Neural cell (in vitro differentiated cells): ENCODE measurements around the gene CLCN3. TPM values are rescaled to one million over a fixed set of nuclear protein-coding genes. Genes with fewer than 3 reads are reported as not detected.

Source experiments
- H2AFZ ChIP-seq: fragments of 200-600, 300-800 bp; sonication (generic), shearing (Covaris generic); 2 replicates; pipeline ENCODE4 v1.6.0; 2014; ENCODE audit warnings: low read depth, mild to moderate bottlenecking, antibody characterized with exemption, low read length, moderate library complexity
- H3F3A ChIP-seq: fragments of 200-600 bp; shearing (Covaris generic); 2 replicates; pipeline ENCODE4 v1.6.1; 2016; ENCODE audit warnings: mild to moderate bottlenecking, moderate library complexity, mixed read lengths, antibody characterized with exemption, low read length; ENCODE audit not compliant: insufficient read depth, poor library complexity, severe bottlenecking
- H3K27ac ChIP-seq: fragments of 200-600, 300-800 bp; sonication (generic), shearing (Covaris generic); 2 replicates; pipeline ENCODE4 v1.5.1; 2014; ENCODE audit warnings: mild to moderate bottlenecking, low read length, moderate library complexity
- H3K27me3 ChIP-seq: fragments of 300-800, 200-600 bp; sonication (generic), shearing (Covaris generic); 2 replicates; pipeline ENCODE4 v1.6.0; 2014; ENCODE audit warnings: mild to moderate bottlenecking, low read depth, low read length, moderate library complexity; ENCODE audit not compliant: insufficient read depth
- H3K36me3 ChIP-seq: fragments of 300-800, 200-600 bp; sonication (generic), shearing (Covaris generic); 2 replicates; pipeline ENCODE4 v1.5.1; 2014; ENCODE audit warnings: mild to moderate bottlenecking, antibody characterized with exemption, low read length, moderate library complexity; ENCODE audit not compliant: insufficient read depth
- H3K4me2 ChIP-seq: fragments of 300-800, 200-600 bp; sonication (generic), shearing (Covaris generic); 2 replicates; pipeline ENCODE4 v1.6.0; 2014; ENCODE audit warnings: mild to moderate bottlenecking, low read length
- H3K4me3 ChIP-seq: fragments of 300-800, 200-600 bp; sonication (generic), shearing (Covaris generic); 2 replicates; pipeline ENCODE4 v1.5.1; 2014; ENCODE audit warnings: mild to moderate bottlenecking, low read length, moderate library complexity
- H3K79me2 ChIP-seq: fragments of 200-600 bp; shearing (Covaris generic); replicated peaks from 2 replicates; pipeline ENCODE4 v1.6.0; 2014; ENCODE audit warnings: mild to moderate bottlenecking, low read length, moderate library complexity; ENCODE audit not compliant: insufficient read depth
- H3K9ac ChIP-seq: fragments of 300-800, 200-600 bp; sonication (generic), shearing (Covaris generic); 2 replicates; pipeline ENCODE4 v1.6.1; 2016; ENCODE audit warnings: mild to moderate bottlenecking, low read length, mixed read lengths
- H3K9me2 ChIP-seq: fragments of 200-600 bp; shearing (Covaris generic); 2 replicates; pipeline ENCODE4 v1.6.1; 2016; ENCODE audit warnings: mild to moderate bottlenecking, low read length, mixed read lengths; ENCODE audit not compliant: insufficient read depth
- H3K9me3 ChIP-seq: fragments of 200-600, 300-800 bp; sonication (generic), shearing (Covaris generic); 2 replicates; pipeline ENCODE4 v1.6.1; 2016; ENCODE audit warnings: mild to moderate bottlenecking, mixed run types, low read length, moderate library complexity, mixed read lengths
- H4K20me1 ChIP-seq: fragments of 200-600 bp; shearing (Covaris generic); 2 replicates; pipeline ENCODE4 v1.6.1; 2016; ENCODE audit warnings: mild to moderate bottlenecking, mixed run types; ENCODE audit not compliant: insufficient read depth
- CTCF ChIP-seq: fragments of 450-650 bp; IDR thresholded peaks from 2 replicates; pipeline ENCODE4 v1.5.1; 2014; ENCODE audit warnings: antibody characterized with exemption, mild to moderate bottlenecking, moderate library complexity; ENCODE audit not compliant: poor library complexity, severe bottlenecking
- EP300 ChIP-seq: fragments of 450-650 bp; conservative IDR thresholded peaks from 2 replicates; pipeline ENCODE4 v1.6.1; 2014; ENCODE audit warnings: antibody characterized with exemption, mild to moderate bottlenecking, moderate library complexity; ENCODE audit not compliant: poor library complexity, severe bottlenecking
- EZH2 ChIP-seq: fragments of 200-600, 300-800 bp; shearing (Covaris generic), sonication (generic); IDR thresholded peaks from 2 replicates; pipeline ENCODE4 v1.6.1; 2014; ENCODE audit warnings: antibody characterized with exemption, low read length, borderline replicate concordance, mild to moderate bottlenecking; ENCODE audit not compliant: insufficient read depth, poor library complexity, severe bottlenecking
- MXI1 ChIP-seq: fragments of 450-650 bp; conservative IDR thresholded peaks from 2 replicates; pipeline ENCODE4 v1.6.1; 2014; ENCODE audit warnings: antibody characterized with exemption, mild to moderate bottlenecking; ENCODE audit not compliant: poor library complexity, severe bottlenecking
- POLR2AphosphoS5 ChIP-seq: IDR thresholded peaks from 2 replicates; pipeline ENCODE4 v1.6.1; 2012
- RAD21 ChIP-seq: fragments of 450-650 bp; conservative IDR thresholded peaks from 2 replicates; pipeline ENCODE4 v1.6.1; 2014; ENCODE audit warnings: antibody characterized with exemption, mild to moderate bottlenecking, moderate library complexity
- REST ChIP-seq: IDR thresholded peaks from 2 replicates; pipeline ENCODE4 v1.6.1; 2012; ENCODE audit warnings: borderline replicate concordance
- SMC3 ChIP-seq: fragments of 450-650 bp; conservative IDR thresholded peaks from 2 replicates; pipeline ENCODE4 v1.6.1; 2014; ENCODE audit warnings: antibody characterized with exemption, mild to moderate bottlenecking, moderate library complexity; ENCODE audit not compliant: poor library complexity
- TAF1 ChIP-seq: IDR thresholded peaks from 2 replicates; pipeline ENCODE4 v1.6.1; 2012; ENCODE audit warnings: low read depth
- polyA plus RNA-seq: library from polyadenylated mRNA; depleted of rRNA; stranded (reverse); fragments of >200 nt; gene quantifications from 2 replicates; pipeline ENCODE4 v1.2.3, GENCODE V29; 2014

CLCN3 gene
- polyA plus RNA-seq, 1 donor from 2014 or later = 68.3 TPM

- TF ChIP-seq REST (no peak), CTCF (no peak), RAD21 (no peak), TAF1 (no peak), SMC3 (no peak), POLR2AphosphoS5 (no peak), MXI1 (no peak), EZH2 (no peak), EP300 (no peak)
- peaks cover 5% of the 10 kb centered on the region for H3K79me2 ChIP-seq
- H3K27me3 ChIP-seq = no peaks in the 10 kb centered on the region
- H3K27ac ChIP-seq = no peak overlapping the region
- H3K4me2 ChIP-seq = no peak overlapping the region
- H3F3A ChIP-seq = no peaks in the 10 kb centered on the region
- H3K9ac ChIP-seq = no peak overlapping the region
- H3K9me2 ChIP-seq = no peaks in the 10 kb centered on the region
- H4K20me1 ChIP-seq = no peaks in the 10 kb centered on the region
- H3K4me3 ChIP-seq = no peak overlapping the region
- H3K9me3 ChIP-seq = no peaks in the 10 kb centered on the region
- no peaks in the 10 kb centered on the region for H3K36me3 ChIP-seq
- H2AFZ ChIP-seq = no peak overlapping the region
These were observed 32.2 kb downstream of the CLCN3 start for GRCh38 chr4:169652535-169652934.

GRCh38 chr4:169655401-169655800, 35.0 kb downstream of the CLCN3 start:
- Histone ChIP-seq H3K4me3 (no peak overlapping the region), H4K20me1 (no peaks in the 10 kb centered on the region), H3K27ac (no peak overlapping the region), H3K9me3 (no peaks in the 10 kb centered on the region), H3K4me2 (no peak overlapping the region), H3K9ac (no peak overlapping the region), H3K79me2 (peaks cover 9% of the 10 kb centered on the region), H3K36me3 (no peaks in the 10 kb centered on the region), H3F3A (no peaks in the 10 kb centered on the region), H3K27me3 (no peaks in the 10 kb centered on the region), H3K9me2 (no peaks in the 10 kb centered on the region), H2AFZ (no peak overlapping the region)
- TF ChIP-seq POLR2AphosphoS5 (no peak), SMC3 (no peak), TAF1 (no peak), CTCF (no peak), REST (no peak), EP300 (no peak), MXI1 (no peak), RAD21 (no peak), EZH2 (no peak)
